GM23338 (cell line): Measurements from ENCODE around the gene SPACA1. TPM values are rescaled to one million over a fixed set of nuclear protein-coding genes. Genes with fewer than 3 reads are reported as not detected.

Source experiments
- ATAC-seq: fragments of 200-7000 bp; cut with Tn5 transposase; 3 replicates; pipeline ENCODE4 v1.9.1; 2020
- DNase-seq: peaks from one replicate; pipeline ENCODE4 v3.0.0-alpha.2; 2015; ENCODE audit warnings: low spot score
- H2AFZ ChIP-seq: fragments of 200-600 bp; sonication (generic); 2 replicates; pipeline ENCODE4 v1.8.0; 2016; ENCODE audit warnings: antibody characterized with exemption, mild to moderate bottlenecking, moderate library complexity
- H3F3A ChIP-seq: fragments of 200-600 bp; sonication (generic); replicated peaks from 2 replicates; pipeline ENCODE4 v1.8.0; 2017; ENCODE audit warnings: antibody characterized with exemption, mixed run types, low read depth
- H3K27ac ChIP-seq: fragments of 200-600 bp; sonication (generic); 2 replicates; pipeline ENCODE4 v1.6.1; 2016; ENCODE audit warnings: low read depth
- H3K27me3 ChIP-seq: fragments of 200-600 bp; sonication (generic); 2 replicates; pipeline ENCODE4 v1.8.0; 2016; ENCODE audit warnings: mild to moderate bottlenecking, mixed run types, moderate library complexity; ENCODE audit not compliant: insufficient read depth
- H3K36me3 ChIP-seq: fragments of 200-600 bp; sonication (generic); 2 replicates; pipeline ENCODE4 v1.8.0; 2016; ENCODE audit warnings: mild to moderate bottlenecking; ENCODE audit not compliant: insufficient read depth
- H3K4me1 ChIP-seq: fragments of 200-600 bp; sonication (generic); 2 replicates; pipeline ENCODE4 v1.8.0; 2016; ENCODE audit warnings: mild to moderate bottlenecking, moderate library complexity; ENCODE audit not compliant: insufficient read depth
- H3K4me2 ChIP-seq: fragments of 200-600 bp; sonication (generic); 2 replicates; pipeline ENCODE4 v1.7.1; 2017; ENCODE audit warnings: mixed run types
- H3K4me3 ChIP-seq: fragments of 200-600 bp; sonication (generic); 2 replicates; pipeline ENCODE4 v1.6.1; 2016; ENCODE audit warnings: mixed run types
- H3K79me2 ChIP-seq: fragments of 200-600 bp; sonication (generic); replicated peaks from 2 replicates; pipeline ENCODE4 v1.8.0; 2017; ENCODE audit warnings: mild to moderate bottlenecking; ENCODE audit not compliant: insufficient read depth
- H3K9me2 ChIP-seq: fragments of 200-600 bp; sonication (generic); 2 replicates; pipeline ENCODE4 v1.8.0; 2017; ENCODE audit not compliant: insufficient read depth
- H4K20me1 ChIP-seq: fragments of 200-600 bp; sonication (generic); replicated peaks from 2 replicates; pipeline ENCODE4 v1.8.0; 2017; ENCODE audit warnings: mild to moderate bottlenecking; ENCODE audit not compliant: insufficient read depth
- H3K27ac Mint-ChIP-seq: 2 replicates; pipeline ENCODE4 v1.8.0; 2020; ENCODE audit warnings: inconsistent platforms, mild to moderate bottlenecking, moderate library complexity, mixed read lengths
- H3K27me3 Mint-ChIP-seq: 3 replicates; pipeline ENCODE4 v1.8.0; 2022; ENCODE audit warnings: low read depth, mild to moderate bottlenecking, moderate library complexity, mixed read lengths, inconsistent platforms; ENCODE audit not compliant: insufficient read depth, poor library complexity
- H3K36me3 Mint-ChIP-seq: 3 replicates; pipeline ENCODE4 v1.8.0; 2021; ENCODE audit warnings: low read depth, mild to moderate bottlenecking, inconsistent platforms, moderate library complexity, mixed read lengths
- H3K4me1 Mint-ChIP-seq: 3 replicates; pipeline ENCODE4 v1.8.0; 2020; ENCODE audit warnings: mild to moderate bottlenecking, inconsistent platforms, mixed read lengths
- H3K4me3 Mint-ChIP-seq: 3 replicates; pipeline ENCODE4 v1.8.0; 2021; ENCODE audit warnings: moderate library complexity, mild to moderate bottlenecking, inconsistent platforms, mixed read lengths
- H3K9me3 Mint-ChIP-seq: 3 replicates; pipeline ENCODE4 v1.8.0; 2020; ENCODE audit warnings: moderate library complexity, mild to moderate bottlenecking, inconsistent platforms, mixed read lengths
- CREB1 ChIP-seq: fragments of 250-450 bp; sonication (Bioruptor Pico); IDR thresholded peaks from 2 replicates; pipeline ENCODE4 v1.5.0; 2020; ENCODE audit warnings: low read depth, mild to moderate bottlenecking, moderate library complexity
- EZH2 ChIP-seq: fragments of 200-600 bp; sonication (generic); IDR thresholded peaks from one replicate; pipeline ENCODE4 v1.8.0; 2017; ENCODE audit warnings: antibody characterized with exemption, mild to moderate bottlenecking, low read depth; ENCODE audit not compliant: unreplicated experiment
- EZH2phosphoT487 ChIP-seq: fragments of 200-600 bp; sonication (generic); IDR thresholded peaks from one replicate; pipeline ENCODE4 v1.8.1; 2018; ENCODE audit warnings: antibody characterized with exemption; ENCODE audit not compliant: unreplicated experiment
- NANOG ChIP-seq: IDR thresholded peaks from 2 replicates; pipeline ENCODE4 v1.6.1; 2016; ENCODE audit warnings: antibody characterized with exemption, borderline replicate concordance
- REST ChIP-seq: IDR thresholded peaks from one replicate; pipeline ENCODE4 v1.6.1; 2018; ENCODE audit warnings: antibody characterized with exemption; ENCODE audit not compliant: unreplicated experiment
- STAT1 ChIP-seq: IDR thresholded peaks from one replicate; pipeline ENCODE4 v1.6.1; 2016; ENCODE audit warnings: antibody characterized with exemption; ENCODE audit not compliant: unreplicated experiment
- ZNF114 ChIP-seq: fragments of 250-450 bp; sonication (Bioruptor Pico); IDR thresholded peaks from 2 replicates; pipeline ENCODE4 v1.5.0; 2020; ENCODE audit warnings: mild to moderate bottlenecking, moderate library complexity
- ZNF331 ChIP-seq: fragments of 250-450 bp; sonication (Bioruptor Pico); IDR thresholded peaks from 2 replicates; pipeline ENCODE4 v1.5.0; 2020; ENCODE audit warnings: low read depth, mild to moderate bottlenecking, moderate library complexity
- polyA plus RNA-seq: library from polyadenylated mRNA; unstranded; fragments of >200 nt; fragmentation: Nextera tagmentation; extraction: Ambion mirVana; gene quantifications from 2 replicates; pipeline ENCODE4 v1.2.1, GENCODE V29; 2016
- total RNA-seq: library from RNA; depleted of rRNA; stranded (reverse); fragments of >200 nt; shearing (Covaris generic); gene quantifications from 2 replicates; pipeline ENCODE4 v1.2.3, GENCODE V29; 2014
- TF ChIP-seq, protein P1 (sequence below), 2 experiments: fragments of 200-600 bp in 1 of 2; sonication (generic) in 1 of 2; conservative IDR thresholded peaks; 2 replicates each; pipeline versions ENCODE4 v1.5.1 to v1.6.1; 2016 to 2017; ENCODE audit warnings: antibody characterized with exemption in 2 of 2, low read depth in 2 of 2, mild to moderate bottlenecking in 2 of 2, moderate library complexity in 1 of 2
- TF ChIP-seq, protein P2 (sequence below): fragments of 250-450 bp; sonication (Bioruptor Pico); IDR thresholded peaks from 2 replicates; pipeline ENCODE4 v1.5.0; 2020; ENCODE audit warnings: mild to moderate bottlenecking, moderate library complexity
- TF ChIP-seq, protein P3 (sequence below): IDR thresholded peaks from 2 replicates; pipeline ENCODE4 v1.6.1; 2016; ENCODE audit warnings: antibody characterized with exemption

The SPACA1 gene
- total and polyA plus RNA-seq, 2 experiments from 2014 or later = not detected

DNA sequence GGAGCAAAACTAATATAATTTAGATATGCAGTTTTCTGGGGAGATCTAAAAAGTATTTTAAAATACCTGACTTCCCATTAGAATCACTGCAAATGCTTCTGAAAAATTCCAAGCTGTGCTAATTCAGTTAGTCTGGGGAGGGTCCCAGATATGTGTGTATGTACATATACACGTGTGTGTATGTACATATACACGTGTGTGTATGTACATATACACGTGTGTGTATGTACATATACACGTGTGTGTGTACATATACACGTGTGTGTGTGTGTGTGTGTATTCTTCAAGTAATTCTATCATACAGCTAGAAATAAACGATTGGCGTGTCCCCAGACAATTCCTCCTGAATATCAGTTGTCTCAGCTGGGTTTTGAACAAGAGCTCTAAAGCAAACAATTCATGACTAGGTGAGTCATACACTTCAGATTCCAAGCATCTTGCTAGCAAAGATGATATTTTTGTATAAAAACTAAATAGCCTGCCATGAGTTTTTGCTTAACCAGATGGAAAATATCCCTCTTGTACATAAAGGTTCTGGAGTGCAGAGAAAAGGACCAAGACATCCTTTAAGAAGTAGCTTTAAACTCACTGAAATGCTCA lies 58.2 kb downstream of the SPACA1 start:
- TF ChIP-seq ZNF331 (CRISPR knock-in tag) (no peak), CREB1 (CRISPR knock-in tag) (no peak), ZNF114 (no peak), EZH2 (no peak), REST (no peak), STAT1 (no peak), NANOG (no peak), EZH2phosphoT487 (no peak)
- TF ChIP-seq, protein P1, sequence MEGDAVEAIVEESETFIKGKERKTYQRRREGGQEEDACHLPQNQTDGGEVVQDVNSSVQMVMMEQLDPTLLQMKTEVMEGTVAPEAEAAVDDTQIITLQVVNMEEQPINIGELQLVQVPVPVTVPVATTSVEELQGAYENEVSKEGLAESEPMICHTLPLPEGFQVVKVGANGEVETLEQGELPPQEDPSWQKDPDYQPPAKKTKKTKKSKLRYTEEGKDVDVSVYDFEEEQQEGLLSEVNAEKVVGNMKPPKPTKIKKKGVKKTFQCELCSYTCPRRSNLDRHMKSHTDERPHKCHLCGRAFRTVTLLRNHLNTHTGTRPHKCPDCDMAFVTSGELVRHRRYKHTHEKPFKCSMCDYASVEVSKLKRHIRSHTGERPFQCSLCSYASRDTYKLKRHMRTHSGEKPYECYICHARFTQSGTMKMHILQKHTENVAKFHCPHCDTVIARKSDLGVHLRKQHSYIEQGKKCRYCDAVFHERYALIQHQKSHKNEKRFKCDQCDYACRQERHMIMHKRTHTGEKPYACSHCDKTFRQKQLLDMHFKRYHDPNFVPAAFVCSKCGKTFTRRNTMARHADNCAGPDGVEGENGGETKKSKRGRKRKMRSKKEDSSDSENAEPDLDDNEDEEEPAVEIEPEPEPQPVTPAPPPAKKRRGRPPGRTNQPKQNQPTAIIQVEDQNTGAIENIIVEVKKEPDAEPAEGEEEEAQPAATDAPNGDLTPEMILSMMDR (conservative IDR thresholded peaks at IDR 0.05; ENCODE audit: low read depth in 2 of 2) = no peak
- TF ChIP-seq, protein P2, sequence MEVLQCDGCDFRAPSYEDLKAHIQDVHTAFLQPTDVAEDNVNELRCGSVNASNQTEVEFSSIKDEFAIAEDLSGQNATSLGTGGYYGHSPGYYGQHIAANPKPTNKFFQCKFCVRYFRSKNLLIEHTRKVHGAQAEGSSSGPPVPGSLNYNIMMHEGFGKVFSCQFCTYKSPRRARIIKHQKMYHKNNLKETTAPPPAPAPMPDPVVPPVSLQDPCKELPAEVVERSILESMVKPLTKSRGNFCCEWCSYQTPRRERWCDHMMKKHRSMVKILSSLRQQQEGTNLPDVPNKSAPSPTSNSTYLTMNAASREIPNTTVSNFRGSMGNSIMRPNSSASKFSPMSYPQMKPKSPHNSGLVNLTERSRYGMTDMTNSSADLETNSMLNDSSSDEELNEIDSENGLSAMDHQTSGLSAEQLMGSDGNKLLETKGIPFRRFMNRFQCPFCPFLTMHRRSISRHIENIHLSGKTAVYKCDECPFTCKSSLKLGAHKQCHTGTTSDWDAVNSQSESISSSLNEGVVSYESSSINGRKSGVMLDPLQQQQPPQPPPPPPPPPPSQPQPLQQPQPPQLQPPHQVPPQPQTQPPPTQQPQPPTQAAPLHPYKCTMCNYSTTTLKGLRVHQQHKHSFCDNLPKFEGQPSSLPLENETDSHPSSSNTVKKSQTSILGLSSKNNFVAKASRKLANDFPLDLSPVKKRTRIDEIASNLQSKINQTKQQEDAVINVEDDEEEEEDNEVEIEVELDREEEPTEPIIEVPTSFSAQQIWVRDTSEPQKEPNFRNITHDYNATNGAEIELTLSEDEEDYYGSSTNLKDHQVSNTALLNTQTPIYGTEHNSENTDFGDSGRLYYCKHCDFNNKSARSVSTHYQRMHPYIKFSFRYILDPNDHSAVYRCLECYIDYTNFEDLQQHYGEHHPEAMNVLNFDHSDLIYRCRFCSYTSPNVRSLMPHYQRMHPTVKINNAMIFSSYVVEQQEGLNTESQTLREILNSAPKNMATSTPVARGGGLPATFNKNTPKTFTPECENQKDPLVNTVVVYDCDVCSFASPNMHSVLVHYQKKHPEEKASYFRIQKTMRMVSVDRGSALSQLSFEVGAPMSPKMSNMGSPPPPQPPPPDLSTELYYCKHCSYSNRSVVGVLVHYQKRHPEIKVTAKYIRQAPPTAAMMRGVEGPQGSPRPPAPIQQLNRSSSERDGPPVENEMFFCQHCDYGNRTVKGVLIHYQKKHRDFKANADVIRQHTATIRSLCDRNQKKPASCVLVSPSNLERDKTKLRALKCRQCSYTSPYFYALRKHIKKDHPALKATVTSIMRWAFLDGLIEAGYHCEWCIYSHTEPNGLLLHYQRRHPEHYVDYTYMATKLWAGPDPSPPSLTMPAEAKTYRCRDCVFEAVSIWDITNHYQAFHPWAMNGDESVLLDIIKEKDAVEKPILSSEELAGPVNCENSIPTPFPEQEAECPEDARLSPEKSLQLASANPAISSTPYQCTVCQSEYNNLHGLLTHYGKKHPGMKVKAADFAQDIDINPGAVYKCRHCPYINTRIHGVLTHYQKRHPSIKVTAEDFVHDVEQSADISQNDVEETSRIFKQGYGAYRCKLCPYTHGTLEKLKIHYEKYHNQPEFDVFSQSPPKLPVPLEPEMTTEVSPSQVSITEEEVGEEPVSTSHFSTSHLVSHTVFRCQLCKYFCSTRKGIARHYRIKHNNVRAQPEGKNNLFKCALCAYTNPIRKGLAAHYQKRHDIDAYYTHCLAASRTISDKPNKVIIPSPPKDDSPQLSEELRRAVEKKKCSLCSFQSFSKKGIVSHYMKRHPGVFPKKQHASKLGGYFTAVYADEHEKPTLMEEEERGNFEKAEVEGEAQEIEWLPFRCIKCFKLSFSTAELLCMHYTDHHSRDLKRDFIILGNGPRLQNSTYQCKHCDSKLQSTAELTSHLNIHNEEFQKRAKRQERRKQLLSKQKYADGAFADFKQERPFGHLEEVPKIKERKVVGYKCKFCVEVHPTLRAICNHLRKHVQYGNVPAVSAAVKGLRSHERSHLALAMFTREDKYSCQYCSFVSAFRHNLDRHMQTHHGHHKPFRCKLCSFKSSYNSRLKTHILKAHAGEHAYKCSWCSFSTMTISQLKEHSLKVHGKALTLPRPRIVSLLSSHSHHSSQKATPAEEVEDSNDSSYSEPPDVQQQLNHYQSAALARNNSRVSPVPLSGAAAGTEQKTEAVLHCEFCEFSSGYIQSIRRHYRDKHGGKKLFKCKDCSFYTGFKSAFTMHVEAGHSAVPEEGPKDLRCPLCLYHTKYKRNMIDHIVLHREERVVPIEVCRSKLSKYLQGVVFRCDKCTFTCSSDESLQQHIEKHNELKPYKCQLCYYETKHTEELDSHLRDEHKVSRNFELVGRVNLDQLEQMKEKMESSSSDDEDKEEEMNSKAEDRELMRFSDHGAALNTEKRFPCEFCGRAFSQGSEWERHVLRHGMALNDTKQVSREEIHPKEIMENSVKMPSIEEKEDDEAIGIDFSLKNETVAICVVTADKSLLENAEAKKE (CRISPR knock-in tag) = no peak
- TF ChIP-seq, protein P3, sequence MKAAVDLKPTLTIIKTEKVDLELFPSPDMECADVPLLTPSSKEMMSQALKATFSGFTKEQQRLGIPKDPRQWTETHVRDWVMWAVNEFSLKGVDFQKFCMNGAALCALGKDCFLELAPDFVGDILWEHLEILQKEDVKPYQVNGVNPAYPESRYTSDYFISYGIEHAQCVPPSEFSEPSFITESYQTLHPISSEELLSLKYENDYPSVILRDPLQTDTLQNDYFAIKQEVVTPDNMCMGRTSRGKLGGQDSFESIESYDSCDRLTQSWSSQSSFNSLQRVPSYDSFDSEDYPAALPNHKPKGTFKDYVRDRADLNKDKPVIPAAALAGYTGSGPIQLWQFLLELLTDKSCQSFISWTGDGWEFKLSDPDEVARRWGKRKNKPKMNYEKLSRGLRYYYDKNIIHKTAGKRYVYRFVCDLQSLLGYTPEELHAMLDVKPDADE = no peak
- Mint-ChIP-seq H3K27ac (no peak overlapping the region), H3K9me3 (no peaks in the 10 kb centered on the region), H3K27me3 (no peaks in the 10 kb centered on the region), H3K4me3 (no peak overlapping the region), H3K4me1 (no peaks in the 10 kb centered on the region), H3K36me3 (no peaks in the 10 kb centered on the region)
- H3K79me2 ChIP-seq = no peaks in the 10 kb centered on the region
- no peak overlapping the region for H3K27ac ChIP-seq
- no peak overlapping the region for H3K4me2 ChIP-seq
- no peak for DNase-seq
- no peaks in the 10 kb centered on the region for H4K20me1 ChIP-seq
- no peaks in the 10 kb centered on the region for H3F3A ChIP-seq
- H3K4me1 ChIP-seq = peaks cover 7% of the 10 kb centered on the region; the same call in 1 of the 2 replicates
- no peak overlapping the region for H3K4me3 ChIP-seq
- no peaks in the 10 kb centered on the region for H3K27me3 ChIP-seq
- no peaks in the 10 kb centered on the region for H3K36me3 ChIP-seq
- no peak overlapping the region for H2AFZ ChIP-seq
- H3K9me2 ChIP-seq = no peaks in the 10 kb centered on the region
- ATAC-seq = no peak
